NCI-H146 (cell line): ENCODE measurements around the gene CTSH.

Experiments used
- DNase-seq: peaks from one replicate; lab custom pipeline; 2025; lab: John Stamatoyannopoulos, UW

The CTSH gene

DNA sequence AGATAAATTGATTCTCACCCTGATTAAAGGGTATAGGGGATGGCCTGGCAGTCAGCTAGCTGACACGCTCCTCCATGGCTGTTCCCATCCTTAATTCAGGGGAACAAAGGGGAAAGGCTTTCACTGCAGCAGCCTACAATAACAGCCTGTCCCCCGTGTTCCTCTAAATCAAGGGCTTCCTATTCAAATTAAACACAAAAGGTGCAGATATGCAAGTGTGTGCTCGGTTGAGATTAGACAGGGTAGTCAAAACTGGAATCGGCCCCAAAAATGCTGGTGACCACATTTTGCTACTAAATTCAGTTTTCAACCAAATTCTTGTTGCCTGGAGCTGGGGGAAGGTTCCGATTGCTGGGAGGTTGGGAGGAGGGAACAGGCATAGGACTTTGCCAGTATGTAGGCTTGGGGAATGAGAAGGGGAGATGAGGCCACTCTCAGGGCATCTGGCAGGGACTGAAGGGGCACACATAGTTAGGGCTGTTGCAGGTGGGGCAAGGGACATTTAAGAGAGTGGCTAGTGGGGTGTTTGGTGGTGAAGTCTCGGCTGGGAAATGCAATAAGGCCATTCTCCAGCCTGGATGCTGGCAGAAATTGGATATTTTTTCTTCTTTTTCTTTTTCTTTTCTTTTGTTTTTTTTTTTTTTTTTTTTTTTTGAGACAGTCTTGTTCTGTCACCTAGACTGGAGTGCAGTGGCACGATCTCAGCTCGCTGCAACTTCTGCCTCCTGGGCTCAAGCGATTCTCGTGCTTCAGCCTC, 32.9 kb upstream of the CTSH start:
- DNase-seq = no peak

- DNase-seq = no peak
These were observed 32.3 kb upstream of the CTSH start for GRCh38 chr15:78977091-78977571.

DNA sequence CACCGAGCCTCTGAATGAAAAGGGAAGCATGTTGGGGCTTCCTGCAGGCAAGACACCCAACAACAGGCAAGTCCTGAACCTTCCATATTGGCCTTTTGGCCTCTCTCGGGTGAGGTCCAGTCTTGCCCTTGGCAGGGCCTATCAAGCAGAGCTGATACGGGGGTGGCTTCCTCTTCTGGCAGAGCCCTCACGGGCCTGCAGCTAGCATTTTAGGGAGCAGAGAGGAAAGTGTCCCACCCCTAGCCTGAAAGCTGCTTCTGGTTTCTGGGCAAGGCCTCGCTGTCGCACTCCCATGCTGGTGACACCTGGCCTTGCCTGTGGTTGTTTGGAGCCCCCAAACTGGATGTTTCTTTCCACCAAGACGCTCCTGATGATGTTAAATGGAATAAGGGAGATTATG, 31.8 kb upstream of the CTSH start:
- DNase-seq = no peak

DNA sequence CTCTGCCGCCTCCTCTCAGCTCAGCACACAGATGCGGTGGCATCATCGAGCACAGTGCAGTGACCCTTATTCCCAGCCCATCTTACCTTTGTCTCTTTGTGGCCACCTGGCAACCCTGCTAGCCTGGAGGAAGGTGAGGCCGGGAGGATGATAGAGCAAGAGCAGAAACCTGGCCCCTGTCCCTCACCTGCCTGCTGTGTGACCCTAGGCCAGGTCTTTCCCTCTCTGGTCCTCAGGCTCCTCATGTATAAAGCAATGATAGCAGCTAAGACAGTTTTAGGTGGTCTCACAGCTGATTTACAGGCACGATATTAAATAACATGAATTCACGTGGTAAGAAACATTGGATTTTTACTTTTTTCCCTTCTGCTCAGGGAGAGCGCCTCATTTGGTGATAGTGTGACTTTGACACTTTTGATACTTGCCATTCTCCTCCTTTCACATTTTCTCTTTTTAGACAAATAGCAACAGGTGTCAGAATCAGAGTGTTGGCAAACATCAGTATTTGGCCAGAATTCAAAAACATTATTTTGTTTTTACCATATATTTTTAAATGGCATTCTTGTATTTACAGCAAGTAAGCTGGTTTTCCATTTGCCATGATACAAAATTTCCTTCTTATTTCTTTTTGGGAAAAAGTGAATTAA, 29.5 kb upstream of the CTSH start:
- no peak for DNase-seq

- no peak for DNase-seq
These were observed 25.0 kb upstream of the CTSH start for GRCh38 chr15:78969687-78970349.

DNA sequence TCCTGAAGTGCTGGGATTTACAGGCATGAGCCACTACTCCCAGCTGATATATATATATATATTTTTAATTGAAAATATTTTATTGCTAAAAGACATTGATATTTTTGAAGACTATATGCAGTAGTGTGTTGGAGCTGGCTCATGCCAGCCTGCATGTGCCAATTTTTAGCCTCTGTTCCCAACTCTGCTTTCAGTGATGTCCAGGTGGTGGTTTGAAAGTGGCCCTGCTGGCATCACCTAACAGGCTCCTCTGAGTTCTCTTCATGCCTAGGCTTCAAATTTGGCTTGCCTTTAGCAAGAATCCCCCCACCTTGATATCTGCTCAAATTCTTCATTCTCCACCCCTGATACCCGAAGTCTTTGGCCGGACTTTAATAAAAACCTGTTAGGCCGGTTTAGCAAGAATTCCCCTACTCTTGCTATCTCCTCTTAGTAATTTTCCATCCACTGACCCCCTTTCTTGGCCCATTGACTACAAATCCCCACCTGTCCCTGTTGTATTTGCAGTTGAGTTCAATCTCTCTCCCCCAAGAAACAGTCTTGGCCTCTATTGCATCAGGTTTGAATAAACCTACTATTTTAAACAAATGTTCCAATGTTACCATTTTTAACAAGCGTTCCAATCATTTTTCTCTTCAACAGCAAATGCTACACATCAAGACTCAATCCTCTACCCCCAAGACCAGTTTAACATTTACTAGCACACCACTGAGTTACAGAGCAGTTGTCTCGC, 23.9 kb upstream of the CTSH start:
- DNase-seq = no peak

- no peak for DNase-seq
These were observed 23.3 kb upstream of the CTSH start for GRCh38 chr15:78968114-78968513.

GRCh38 chr15:78960308-78960707, 15.5 kb upstream of the CTSH start:
- DNase-seq = no peak

DNA sequence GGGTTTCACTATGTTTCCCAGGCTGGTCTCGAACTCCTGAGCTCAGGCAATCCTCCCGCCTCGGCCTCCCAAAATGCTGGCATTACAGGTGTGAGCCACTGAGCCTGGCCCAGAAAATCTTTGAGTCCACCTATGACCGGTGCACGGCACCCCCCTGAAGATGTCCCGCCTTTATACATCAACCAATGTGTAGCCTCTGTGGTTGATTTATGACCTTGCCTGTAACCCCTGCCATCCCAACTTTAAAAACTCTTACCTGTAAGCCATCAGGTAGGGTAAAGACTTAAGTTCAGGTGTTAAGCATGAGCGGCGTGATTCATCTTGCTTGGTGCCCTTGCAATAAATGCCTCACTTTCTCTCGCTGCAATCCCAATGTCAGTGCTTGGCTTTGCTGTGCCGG, 14.5 kb upstream of the CTSH start:
- DNase-seq = no peak

DNA sequence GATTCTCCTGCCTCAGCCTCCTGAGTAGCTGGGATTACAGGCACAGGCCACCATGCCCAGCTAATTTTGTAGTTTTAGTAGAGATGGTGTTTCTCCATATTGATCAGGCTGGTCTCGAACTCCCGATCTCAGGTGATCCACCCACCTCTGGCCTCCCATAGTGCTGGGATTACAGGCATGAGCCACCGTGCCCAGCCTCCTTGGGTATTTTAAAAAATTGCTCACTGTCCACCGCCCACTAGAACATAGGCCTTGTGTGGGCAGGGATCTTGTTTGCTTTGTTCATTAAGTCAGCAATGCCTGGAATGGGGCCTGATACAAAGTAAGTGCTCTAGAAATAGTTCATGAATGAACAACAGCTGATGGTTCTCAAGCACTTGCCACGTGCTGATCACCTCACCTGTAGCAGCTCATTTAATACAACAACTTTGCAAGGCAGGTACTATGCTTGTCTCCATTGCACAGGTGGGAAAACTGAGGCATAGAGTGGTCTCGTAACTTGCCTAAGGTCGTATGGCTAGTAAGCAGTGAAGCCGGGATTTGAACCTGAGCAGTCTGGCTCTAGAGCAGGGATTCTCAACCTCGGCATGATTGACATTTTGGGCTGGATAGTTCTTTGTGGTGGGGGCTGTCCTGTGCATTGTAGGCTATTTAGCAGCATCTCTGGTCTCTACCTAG, 12.7 kb upstream of the CTSH start:
- DNase-seq = no peak

DNA sequence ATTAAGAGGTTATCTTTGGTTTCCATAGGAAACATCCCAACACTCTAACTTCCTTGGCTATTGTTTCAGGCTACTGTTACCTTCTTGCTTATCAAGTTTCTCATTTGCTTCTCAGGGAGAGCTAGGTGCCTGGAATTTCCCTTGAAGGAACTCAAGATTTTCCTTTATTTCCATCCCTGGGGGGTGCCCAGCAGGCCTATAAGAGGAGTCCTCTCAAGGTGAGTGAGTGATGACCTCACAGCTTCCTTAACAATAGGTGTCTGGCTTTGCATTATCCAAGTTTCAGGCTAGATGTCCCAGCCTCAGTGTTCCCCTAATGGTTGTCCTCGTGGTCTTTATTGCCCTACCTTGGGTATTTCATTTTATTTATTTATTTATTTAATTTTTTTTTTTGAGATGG, 12.1 kb upstream of the CTSH start:
- DNase-seq = no peak

DNA sequence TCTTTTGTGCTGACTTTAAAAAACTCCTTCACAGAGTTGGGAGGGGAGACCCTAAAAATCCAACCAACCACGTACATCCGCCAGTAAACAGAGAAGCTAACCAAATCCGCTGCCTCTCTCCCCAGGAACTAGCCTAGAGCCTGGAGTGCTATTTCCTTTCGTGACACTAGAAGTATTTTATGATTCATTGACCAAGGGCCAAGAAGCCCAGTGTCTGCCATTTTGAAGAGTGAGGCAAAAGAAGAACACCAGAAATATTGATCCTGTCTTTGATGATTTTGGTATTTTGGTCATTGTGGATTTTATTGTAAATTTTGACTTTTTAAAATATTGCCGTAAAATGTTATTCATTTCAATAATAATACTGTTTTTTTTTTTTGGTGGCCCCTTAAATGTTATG, 10.5 kb upstream of the CTSH start:
- no peak for DNase-seq

DNA sequence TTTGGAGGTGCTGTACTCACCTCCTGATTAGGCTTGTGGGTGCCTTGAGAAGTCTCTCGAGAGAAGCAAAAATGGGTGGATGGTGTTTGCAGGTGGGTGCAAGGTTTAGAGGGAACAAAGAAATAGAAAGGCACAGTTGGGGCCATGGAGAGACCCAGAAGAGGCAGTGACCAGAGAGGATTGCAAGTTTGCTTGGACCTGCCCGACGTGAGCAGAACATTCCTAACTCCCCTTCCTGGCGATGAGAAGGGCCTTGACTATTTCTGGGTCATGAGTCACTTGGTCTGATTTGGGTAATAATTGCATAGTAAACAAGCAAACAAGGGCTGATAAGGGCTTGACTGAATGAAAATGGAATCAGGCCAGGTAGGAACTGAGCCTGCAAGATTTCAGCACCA, 7.0 kb upstream of the CTSH start:
- DNase-seq = peak; percentile 29

DNA sequence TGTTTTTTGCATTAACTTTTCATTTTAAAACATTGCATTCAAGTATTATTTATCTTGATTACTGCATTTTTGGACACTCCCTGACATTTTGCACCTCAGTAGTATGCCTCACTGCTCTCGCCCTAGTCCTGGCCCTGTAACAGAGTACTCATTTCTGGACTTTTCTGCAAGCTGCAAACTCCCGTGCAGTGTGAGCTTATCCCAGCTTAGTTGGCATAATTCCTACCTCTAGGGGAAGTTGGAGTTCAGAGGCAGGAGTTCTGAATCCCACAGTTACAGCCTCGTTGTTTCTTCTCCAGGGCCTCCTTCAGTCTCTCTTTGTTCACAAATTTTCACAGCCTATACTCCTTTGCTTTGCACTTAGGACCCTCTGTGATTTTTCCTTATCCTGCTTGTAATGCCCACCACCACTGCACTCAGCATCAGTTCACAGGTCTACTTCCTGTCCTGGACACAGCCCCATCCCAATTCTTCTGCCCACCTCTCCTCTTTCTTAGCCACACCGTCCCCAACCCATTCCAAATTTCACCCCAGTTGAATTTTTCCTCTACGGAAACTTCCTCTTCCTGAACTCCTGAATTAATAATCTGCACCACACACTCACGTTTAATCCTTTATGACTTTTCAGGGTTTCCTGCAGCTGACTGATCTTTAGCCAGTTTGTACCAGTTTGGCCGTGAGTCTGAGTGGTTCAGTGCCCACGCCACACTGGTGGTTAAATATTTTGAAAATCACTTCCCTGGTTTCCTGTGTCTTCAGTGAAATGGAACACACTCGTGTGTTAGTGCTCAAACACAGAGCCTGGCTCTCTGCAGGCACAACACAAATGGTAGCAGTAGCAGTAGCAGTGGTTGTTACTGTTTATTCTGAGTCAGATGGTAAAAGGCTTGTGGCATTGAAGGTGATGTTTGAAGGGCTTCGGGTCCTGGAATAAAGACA, 6.3 kb upstream of the CTSH start:
- no peak for DNase-seq

DNA sequence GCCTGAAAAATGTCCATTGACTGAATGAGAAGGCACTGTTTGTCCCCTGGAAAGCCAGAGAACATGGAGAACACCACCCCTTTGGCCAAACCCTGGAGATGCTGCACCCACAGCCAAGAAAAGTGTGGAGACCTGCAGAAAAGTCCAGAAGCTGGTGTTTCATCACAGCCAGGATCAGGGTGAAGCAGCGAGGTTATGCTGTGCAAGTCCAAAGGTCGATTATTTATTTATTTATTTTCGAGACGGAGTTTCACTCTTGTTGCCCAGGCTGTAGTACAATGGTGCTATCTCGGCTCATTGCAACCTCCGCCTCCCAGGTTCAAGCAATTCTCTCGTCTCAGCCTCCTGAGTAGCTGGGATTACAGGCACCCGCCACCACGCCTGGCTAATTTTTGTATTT, 5.5 kb upstream of the CTSH start:
- no peak for DNase-seq

- DNase-seq = no peak
These were observed 4.6 kb upstream of the CTSH start for GRCh38 chr15:78949461-78949860.

GRCh38 chr15:78947506-78947905, 2.7 kb upstream of the CTSH start:
- DNase-seq = no peak

GRCh38 chr15:78946493-78946892, 1.6 kb upstream of the CTSH start:
- no peak for DNase-seq

GRCh38 chr15:78944202-78944625, 632 bp downstream of the CTSH start:
- DNase-seq = peak; percentile 5

- DNase-seq = no peak
These were observed 1.2 kb downstream of the CTSH start for GRCh38 chr15:78943692-78944091.

DNA sequence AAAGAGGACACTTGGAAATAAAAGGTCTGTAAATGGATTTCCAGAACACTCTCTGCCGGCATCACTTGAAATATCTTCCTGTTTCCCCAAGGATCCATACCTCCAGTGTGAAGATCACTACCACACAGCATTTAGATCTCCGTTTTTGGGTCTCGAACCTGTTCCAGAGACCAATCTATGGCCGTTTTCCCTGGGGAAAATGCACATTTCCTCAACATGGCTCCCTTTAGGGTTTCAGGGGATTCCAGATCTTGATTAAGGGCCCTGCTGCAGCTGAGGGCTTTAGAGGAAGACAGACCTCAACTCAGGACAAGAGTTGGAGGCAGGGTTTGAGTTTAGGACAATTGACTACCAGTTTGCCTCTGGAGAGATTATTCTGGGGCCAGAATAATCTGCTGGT, 2.1 kb downstream of the CTSH start:
- no peak for DNase-seq
